Neutrophil (primary cell): ENCODE data around the gene NR1H4.
"Not testable (repeated sequence)": the region's sequence is repeated elsewhere in the genome, so short reads cannot be mapped to it uniquely, and the experiment has no call there.

Source experiments
- H3K27ac ChIP-seq: fragments of 200-600 bp; sonication (generic); 2 replicates; pipeline ENCODE4 v1.5.1; 2016; ENCODE audit warnings: mild to moderate bottlenecking, moderate library complexity
- H3K27me3 ChIP-seq: fragments of 200-600 bp; sonication (generic); 2 replicates; pipeline ENCODE4 v1.6.0; 2016; ENCODE audit warnings: mild to moderate bottlenecking
- H3K36me3 ChIP-seq: fragments of 200-600 bp; sonication (generic); 2 replicates; pipeline ENCODE4 v1.5.1; 2017
- H3K4me1 ChIP-seq, 2 experiments: fragments of 200-600 bp in 1 of 2; sonication (generic) in 1 of 2; 1 replicate in 1 of 2; 2 replicates in 1 of 2; pipeline versions ENCODE4 v1.5.1 to v1.6.1; 2013 to 2016; ENCODE audit warnings: low read depth in 1 of 2, low read length in 1 of 2, mild to moderate bottlenecking in 1 of 2, moderate library complexity in 1 of 2; ENCODE audit not compliant: control insufficient read depth in 1 of 2, insufficient read depth in 1 of 2
- H3K4me3 ChIP-seq, 2 experiments: fragments of 200-600 bp in 1 of 2; sonication (generic) in 1 of 2; 1 replicate in 1 of 2; 2 replicates in 1 of 2; pipeline ENCODE4 v1.5.1; 2013 to 2016; ENCODE audit warnings: low read depth in 1 of 2, low read length in 1 of 2, mild to moderate bottlenecking in 1 of 2, moderate library complexity in 1 of 2
- H3K9me3 ChIP-seq: fragments of 200-600 bp; sonication (generic); 2 replicates; pipeline ENCODE4 v1.5.1; 2016
- CTCF ChIP-seq: fragments of 200-600 bp; sonication (generic); IDR thresholded peaks from 2 replicates; pipeline ENCODE4 v1.5.1; 2016; ENCODE audit warnings: antibody characterized with exemption

Gene NR1H4

GRCh38 chr12:100578923-100579322 lies 105.3 kb downstream of the NR1H4 start:
- peaks cover 12% of the 10 kb centered on the region for H3K27me3 ChIP-seq
- peaks cover 2% of the 10 kb centered on the region for H3K9me3 ChIP-seq
- H3K4me3 ChIP-seq, result no peak overlapping the region
- TF ChIP-seq CTCF, result no peak
- no peaks in the 10 kb centered on the region for H3K36me3 ChIP-seq
- H3K27ac ChIP-seq, result no peak overlapping the region
- peaks cover 9 to 11% of the 10 kb centered on the region in 2 experiments for H3K4me1 ChIP-seq

DNA sequence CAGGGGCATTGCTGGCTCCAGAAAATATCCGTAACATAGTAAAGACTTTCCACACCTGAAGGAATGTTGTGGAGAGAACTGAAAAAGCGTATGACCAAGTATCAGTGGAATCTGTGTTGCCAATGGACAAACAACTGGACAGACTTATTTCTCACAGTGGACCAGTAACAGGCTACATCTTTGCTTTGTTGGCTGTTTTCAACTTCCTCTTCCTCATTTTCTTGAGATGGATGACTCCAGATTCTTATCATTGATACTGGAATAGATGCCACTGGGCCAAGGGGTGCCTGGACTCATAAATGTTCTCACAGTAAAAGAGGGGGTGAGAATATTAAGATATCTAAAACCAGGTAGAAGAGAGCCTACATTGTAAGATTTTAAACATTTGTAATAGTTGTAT lies 106.2 kb downstream of the NR1H4 start:
- Histone ChIP-seq H3K4me1 (peaks cover 0 to 2% of the 10 kb centered on the region in 2 experiments), H3K4me3 (no peak overlapping the region), H3K36me3 (no peaks in the 10 kb centered on the region), H3K27me3 (peaks cover 3% of the 10 kb centered on the region), H3K9me3 (peaks cover 2% of the 10 kb centered on the region), H3K27ac (no peak overlapping the region)
- no peak for TF ChIP-seq CTCF

DNA sequence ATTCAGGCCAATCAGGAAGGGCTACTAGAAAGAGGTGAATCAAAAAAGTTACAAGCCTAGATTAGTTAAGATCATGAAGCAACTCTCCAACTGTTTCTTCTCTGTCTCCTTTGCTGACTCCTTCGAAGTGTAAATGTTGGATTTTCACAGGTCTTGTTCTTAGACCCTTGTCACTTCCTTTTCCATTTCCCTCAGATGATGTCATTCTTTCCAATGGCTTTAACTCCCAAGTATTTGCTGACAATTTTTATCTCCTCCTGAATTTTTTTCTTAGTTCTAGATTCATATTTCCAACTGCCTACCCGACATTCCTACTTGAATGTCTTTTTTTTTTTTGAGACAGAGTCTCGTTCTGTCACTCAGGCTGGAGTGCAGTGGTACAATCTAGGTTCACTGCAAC lies 110.6 kb downstream of the NR1H4 start:
- H3K4me3 ChIP-seq, result no peak overlapping the region
- H3K9me3 ChIP-seq, result peaks cover 7% of the 10 kb centered on the region
- H3K27ac ChIP-seq, result no peak overlapping the region
- no peak for TF ChIP-seq CTCF
- H3K27me3 ChIP-seq, result no peaks in the 10 kb centered on the region
- no peaks in the 10 kb centered on the region for H3K4me1 ChIP-seq
- no peaks in the 10 kb centered on the region for H3K36me3 ChIP-seq

DNA sequence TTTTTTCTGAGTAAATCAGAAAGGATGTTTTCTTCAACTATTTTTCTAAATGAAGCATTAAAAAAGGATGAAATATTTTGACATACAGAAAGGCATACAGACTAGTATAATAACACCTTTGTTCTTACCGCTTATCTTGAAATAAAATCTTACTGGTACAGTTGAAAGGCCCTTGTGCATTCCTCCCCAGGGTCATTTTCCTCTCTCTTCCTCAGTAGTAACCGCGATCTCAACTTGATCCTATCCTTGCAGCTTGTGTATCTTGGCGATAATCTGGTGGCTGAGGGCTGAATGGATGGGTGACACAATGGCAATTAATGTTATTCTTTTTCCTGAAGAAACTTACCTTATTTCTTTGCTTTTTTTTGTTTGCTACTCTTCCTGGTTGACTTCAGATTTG lies 118.3 kb downstream of the NR1H4 start:
- Histone ChIP-seq H3K27ac (no peak overlapping the region), H3K36me3 (no peaks in the 10 kb centered on the region), H3K9me3 (peaks cover 4% of the 10 kb centered on the region), H3K4me3 (no peak overlapping the region), H3K27me3 (no peaks in the 10 kb centered on the region), H3K4me1 (no peaks in the 10 kb centered on the region)
- TF ChIP-seq CTCF, result no peak

DNA sequence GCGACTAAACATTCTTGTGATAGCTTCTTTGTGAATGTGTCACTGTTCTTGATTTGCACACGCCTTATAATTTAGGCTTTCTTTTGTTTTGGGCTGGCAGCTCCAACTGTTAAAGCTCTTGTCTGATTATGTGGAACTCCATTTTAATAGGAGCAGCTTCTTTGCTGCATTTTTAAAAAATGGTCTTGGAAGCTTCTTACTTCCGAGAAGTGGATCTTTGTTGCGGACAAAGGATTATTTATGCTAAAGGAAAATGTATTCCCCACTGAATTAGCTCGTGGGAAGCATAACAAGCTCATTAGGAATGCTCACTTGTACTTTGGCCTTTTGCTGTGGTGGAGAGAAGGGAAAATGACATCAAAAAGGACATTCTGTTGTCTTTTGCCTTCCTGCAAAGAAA lies 119.8 kb downstream of the NR1H4 start:
- Histone ChIP-seq H3K9me3 (peaks cover 4% of the 10 kb centered on the region), H3K27ac (no peak overlapping the region), H3K4me3 (no peak overlapping the region), H3K36me3 (no peaks in the 10 kb centered on the region), H3K4me1 (no peaks in the 10 kb centered on the region), H3K27me3 (no peaks in the 10 kb centered on the region)
- no peak for TF ChIP-seq CTCF

DNA sequence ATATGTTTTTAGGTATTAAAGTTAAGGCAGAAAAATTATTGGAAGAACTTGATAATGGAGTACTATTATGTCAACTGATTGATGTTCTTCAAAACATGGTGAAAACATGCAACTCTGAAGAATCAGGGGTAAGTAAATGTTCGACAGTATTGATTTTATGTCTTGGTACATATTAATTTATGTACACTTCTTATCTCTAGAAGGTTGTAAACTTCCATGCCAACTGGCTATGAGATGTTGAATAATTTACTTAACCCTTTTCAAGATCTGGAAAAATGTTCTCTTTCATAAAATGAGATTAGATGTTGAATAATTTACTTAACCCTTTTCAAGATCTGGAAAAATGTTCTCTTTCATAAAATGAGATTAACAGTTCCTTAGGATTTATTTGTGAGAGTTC lies 128.0 kb downstream of the NR1H4 start:
- Histone ChIP-seq H3K4me1 (no peaks in the 10 kb centered on the region), H3K4me3 (no peak overlapping the region), H3K27me3 (no peaks in the 10 kb centered on the region), H3K9me3 (no peaks in the 10 kb centered on the region), H3K27ac (no peak overlapping the region), H3K36me3 (no peaks in the 10 kb centered on the region)
- TF ChIP-seq CTCF, result no peak

- not testable (repeated sequence) for H3K9me3 ChIP-seq, H3K36me3 ChIP-seq
Measured at GRCh38 chr12:100602997-100603396, 129.3 kb downstream of the NR1H4 start.

More at GRCh38 chr12:100602997-100603396, 129.3 kb downstream of the NR1H4 start:
- H3K4me3 ChIP-seq, H3K27ac ChIP-seq, H3K27me3 ChIP-seq, H3K4me1 ChIP-seq: not testable (repeated sequence)
